Muscle layer of colon (tissue), 2 donors: ENCODE results near the gene GREM2.

ENCODE experiments used
- H3K27ac ChIP-seq: one replicate; pipeline ENCODE4 v1.7.0; 2013; ENCODE audit warnings: low read depth, mild to moderate bottlenecking, low read length, moderate library complexity
- H3K27me3 ChIP-seq, 2 donors: one replicate each; pipeline ENCODE4 v1.7.0; 2013; ENCODE audit warnings: low read length in 2 of 2, mild to moderate bottlenecking in 2 of 2; ENCODE audit not compliant: insufficient read depth in 2 of 2, control insufficient read depth in 1 of 2
- H3K36me3 ChIP-seq: one replicate; pipeline ENCODE4 v1.7.0; 2013; ENCODE audit warnings: mild to moderate bottlenecking, low read length; ENCODE audit not compliant: insufficient read depth
- H3K4me1 ChIP-seq: one replicate; pipeline ENCODE4 v1.7.0; 2013; ENCODE audit warnings: mild to moderate bottlenecking, low read length; ENCODE audit not compliant: insufficient read depth
- H3K4me3 ChIP-seq, 2 donors: one replicate each; pipeline ENCODE4 v1.7.0; 2013; ENCODE audit warnings: low read length in 2 of 2, low read depth in 1 of 2, mild to moderate bottlenecking in 1 of 2, moderate library complexity in 1 of 2
- H3K9ac ChIP-seq: one replicate; pipeline ENCODE4 v1.7.0; 2013; ENCODE audit warnings: low read length
- H3K9me3 ChIP-seq: one replicate; pipeline ENCODE4 v1.7.0; 2013; ENCODE audit warnings: mild to moderate bottlenecking, low read length
- donor health status: abdominal sarcoma.
- donor health status: Adenocarcinoma of cecum.

Gene GREM2

DNA sequence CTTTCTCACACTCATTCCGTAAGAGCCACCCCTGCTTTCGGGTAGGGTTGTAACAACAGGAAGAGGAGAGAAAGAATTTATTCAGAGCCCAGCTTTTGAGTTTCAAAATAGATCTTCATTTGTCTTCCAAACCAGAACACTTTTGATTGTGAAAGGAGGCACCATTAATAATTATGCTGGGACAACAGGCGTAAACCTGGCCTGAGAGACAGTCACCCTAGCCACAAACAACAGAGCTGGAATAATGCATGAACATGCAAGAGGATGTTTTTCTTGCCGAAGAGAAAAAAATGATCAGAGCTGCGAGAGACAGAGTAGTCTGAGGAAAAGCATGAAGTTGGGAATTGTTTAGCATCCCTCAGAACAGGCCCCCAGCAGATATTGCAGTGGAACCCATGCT is 18.5 kb upstream of the GREM2 start:
- H3K27ac ChIP-seq, result no peak overlapping the region

GRCh38 chr1:240621249-240621648 is 9.3 kb upstream of the GREM2 start:
- no peaks in the 10 kb centered on the region for H3K36me3 ChIP-seq
- H3K9me3 ChIP-seq, result no peaks in the 10 kb centered on the region
- H3K27ac ChIP-seq, result no peak overlapping the region
- no peak overlapping the region for H3K4me3 ChIP-seq
- no peak overlapping the region for H3K9ac ChIP-seq
- no peaks in the 10 kb centered on the region for H3K4me1 ChIP-seq
- H3K27me3 ChIP-seq, result no peaks in the 10 kb centered on the region

More for the DNA sequence above, 18.5 kb upstream of the GREM2 start:
- H3K27me3 ChIP-seq, result no peaks in the 10 kb centered on the region
- H3K36me3 ChIP-seq, result no peaks in the 10 kb centered on the region
- no peak overlapping the region for H3K9ac ChIP-seq
- no peaks in the 10 kb centered on the region for H3K9me3 ChIP-seq
- H3K4me1 ChIP-seq, result no peaks in the 10 kb centered on the region
- no peak overlapping the region for H3K4me3 ChIP-seq

GRCh38 chr1:240619906-240620621 is 8.1 kb upstream of the GREM2 start:
- peak overlapping the region in 1 of 2 donors; percentile 28 for H3K4me3 ChIP-seq

DNA sequence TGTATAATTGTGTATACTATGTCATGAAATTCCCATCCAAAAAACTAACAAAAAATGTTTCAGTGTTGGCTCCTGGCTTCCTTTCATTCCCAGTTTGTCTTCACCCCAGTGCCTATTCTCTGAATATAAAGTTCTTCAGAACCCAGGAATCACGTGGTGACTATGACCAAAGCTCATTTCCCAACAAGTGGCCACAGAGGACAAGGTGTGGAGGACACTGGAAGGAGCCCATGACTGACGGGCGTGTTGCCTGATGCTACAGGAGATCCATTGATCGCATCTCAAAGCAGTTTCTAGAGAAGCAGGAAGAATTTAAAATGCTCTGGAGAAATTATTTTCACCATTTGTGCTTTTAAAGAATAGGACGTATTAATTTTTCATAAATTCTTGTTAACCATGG is 7.4 kb upstream of the GREM2 start:
- no peaks in the 10 kb centered on the region for H3K9me3 ChIP-seq
- H3K27me3 ChIP-seq, result no peaks in the 10 kb centered on the region
- no peaks in the 10 kb centered on the region for H3K36me3 ChIP-seq
- no peak overlapping the region for H3K9ac ChIP-seq
- no peak overlapping the region for H3K27ac ChIP-seq
- H3K4me1 ChIP-seq, result no peaks in the 10 kb centered on the region
- peak overlapping the region in 1 of 2 donors; percentile 28 for H3K4me3 ChIP-seq

More at GRCh38 chr1:240619906-240620621, 8.1 kb upstream of the GREM2 start:
- no peaks in the 10 kb centered on the region for H3K36me3 ChIP-seq
- no peak overlapping the region for H3K9ac ChIP-seq
- no peak overlapping the region for H3K27ac ChIP-seq
- H3K27me3 ChIP-seq, result no peaks in the 10 kb centered on the region
- no peaks in the 10 kb centered on the region for H3K4me1 ChIP-seq
- H3K9me3 ChIP-seq, result no peaks in the 10 kb centered on the region

- no peaks in the 10 kb centered on the region for H3K36me3 ChIP-seq
- no peaks in the 10 kb centered on the region for H3K4me1 ChIP-seq
- no peak overlapping the region for H3K9ac ChIP-seq
- no peak overlapping the region for H3K4me3 ChIP-seq
- H3K27me3 ChIP-seq, result no peaks in the 10 kb centered on the region
- no peaks in the 10 kb centered on the region for H3K9me3 ChIP-seq
- no peak overlapping the region for H3K27ac ChIP-seq
Measured at GRCh38 chr1:240618946-240619345, 7.0 kb upstream of the GREM2 start.

DNA sequence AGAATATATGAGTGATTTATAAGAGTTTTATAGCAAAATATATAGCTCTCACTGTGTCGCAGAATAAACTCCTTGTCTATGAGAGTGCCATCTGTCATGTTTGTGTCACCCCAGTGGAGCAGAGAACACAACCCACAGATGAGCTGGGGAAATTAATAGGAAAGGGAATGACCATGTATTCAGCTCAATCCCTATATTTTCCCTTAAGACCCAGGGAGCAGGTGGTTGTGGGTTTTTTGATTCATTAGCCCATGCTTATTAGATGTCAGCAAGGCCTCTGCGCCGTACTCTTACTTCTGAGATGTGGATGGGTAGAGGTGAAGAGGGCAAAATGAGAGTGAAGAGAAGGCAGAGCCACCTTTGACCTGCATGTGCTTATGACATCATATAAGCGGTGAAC is 4.1 kb upstream of the GREM2 start:
- Histone ChIP-seq H3K36me3 (no peaks in the 10 kb centered on the region), H3K27me3 (no peaks in the 10 kb centered on the region), H3K27ac (no peak overlapping the region), H3K4me1 (no peaks in the 10 kb centered on the region), H3K9me3 (no peaks in the 10 kb centered on the region), H3K9ac (no peak overlapping the region), H3K4me3 (no peak overlapping the region)

DNA sequence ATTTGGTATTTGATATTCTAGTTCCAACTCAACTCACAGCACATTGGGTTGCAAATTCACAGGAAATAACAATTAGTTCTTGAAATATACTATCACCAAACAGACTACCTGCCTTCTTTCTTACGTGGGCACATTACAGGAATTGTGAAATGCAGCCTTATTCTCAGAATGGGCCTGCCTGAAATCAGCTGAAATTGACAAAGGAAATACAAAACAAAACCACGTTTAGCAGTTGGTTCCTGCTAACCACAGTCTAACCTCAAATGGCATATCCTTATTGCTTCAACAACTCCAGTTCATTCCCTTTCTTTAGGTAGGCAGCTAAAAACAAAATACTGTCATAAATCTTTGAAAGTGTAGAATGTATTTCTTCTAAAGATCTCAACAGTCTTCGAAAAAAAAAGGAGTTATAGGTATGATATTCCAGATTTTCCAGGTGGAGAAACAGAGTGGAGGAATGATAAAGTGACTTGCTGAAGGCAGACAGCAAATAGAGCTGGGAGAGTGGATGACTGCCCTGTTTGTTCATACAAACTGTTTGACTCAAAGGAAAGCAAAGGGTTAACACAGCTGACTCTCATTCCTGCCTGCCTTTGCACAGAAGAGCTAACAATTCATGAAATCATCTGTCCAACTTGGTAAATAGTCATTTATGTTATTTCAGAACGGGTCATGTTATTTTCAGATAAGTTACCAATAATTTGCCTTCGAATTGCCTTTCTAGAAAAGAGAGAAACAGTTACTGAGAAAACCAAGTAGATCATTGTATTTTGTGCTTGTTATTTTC is 1.6 kb upstream of the GREM2 start:
- Histone ChIP-seq H3K27me3 (no peaks in the 10 kb centered on the region), H3K4me1 (no peaks in the 10 kb centered on the region), H3K9ac (no peak overlapping the region), H3K36me3 (no peaks in the 10 kb centered on the region), H3K4me3 (no peak overlapping the region), H3K9me3 (no peaks in the 10 kb centered on the region), H3K27ac (no peak overlapping the region)

GRCh38 chr1:240612811-240613210 is 856 bp upstream of the GREM2 start:
- Histone ChIP-seq H3K36me3 (no peaks in the 10 kb centered on the region), H3K9me3 (no peaks in the 10 kb centered on the region), H3K27me3 (no peaks in the 10 kb centered on the region), H3K9ac (no peak overlapping the region), H3K27ac (peak overlapping the region; percentile 30), H3K4me3 (no peak overlapping the region), H3K4me1 (no peaks in the 10 kb centered on the region)

DNA sequence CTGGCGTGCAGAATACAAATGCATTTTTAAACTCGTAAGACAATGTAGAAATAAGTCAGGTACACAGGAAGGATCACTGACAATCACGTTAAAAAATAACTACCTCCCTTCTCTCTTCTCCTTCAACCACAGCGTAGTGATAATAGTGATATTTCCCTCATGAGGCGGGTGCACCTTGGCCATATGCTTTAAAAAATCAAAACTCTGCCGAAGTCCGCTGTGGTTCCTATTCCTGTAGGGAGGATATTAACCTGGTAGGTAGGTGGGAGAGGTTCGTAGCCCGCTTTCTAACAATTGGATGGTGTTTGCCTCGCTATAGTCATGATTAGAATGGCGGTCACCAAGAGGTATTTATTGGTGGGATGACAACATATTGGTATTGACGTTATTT is 732 bp downstream of the GREM2 start:
- Histone ChIP-seq H3K9me3 (no peaks in the 10 kb centered on the region), H3K27me3 (no peaks in the 10 kb centered on the region), H3K27ac (peak overlapping the region; percentile 89), H3K4me1 (no peaks in the 10 kb centered on the region), H3K4me3 (peak overlapping the region; percentile 73 to 86), H3K36me3 (no peaks in the 10 kb centered on the region), H3K9ac (peak overlapping the region; percentile 73)

DNA sequence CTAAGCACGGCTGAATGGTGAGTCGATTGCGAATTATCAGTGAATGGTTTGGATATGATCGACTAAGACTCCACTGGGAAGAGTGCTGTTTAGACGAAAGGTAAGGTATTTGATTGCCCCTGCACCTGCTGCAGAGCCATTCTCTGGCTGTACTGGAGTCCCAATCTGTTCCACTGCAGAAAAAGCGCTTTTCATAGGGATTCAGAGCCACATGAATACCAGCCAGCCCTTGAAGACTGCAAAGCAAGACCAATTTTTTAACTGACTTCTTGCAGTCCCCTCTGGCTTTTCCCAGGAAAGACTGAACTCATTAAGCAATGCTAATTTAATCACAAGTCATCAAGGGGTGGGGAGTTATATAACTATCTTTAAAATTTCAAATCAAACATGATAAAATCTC is 1.3 kb downstream of the GREM2 start:
- Histone ChIP-seq H3K36me3 (no peaks in the 10 kb centered on the region), H3K9me3 (no peaks in the 10 kb centered on the region), H3K4me3 (peak overlapping the region; percentile 8 to 86), H3K27ac (peak overlapping the region; percentile 89), H3K4me1 (no peaks in the 10 kb centered on the region), H3K27me3 (no peaks in the 10 kb centered on the region), H3K9ac (peak overlapping the region; percentile 73)

- peak overlapping the region; percentile 7 to 86 for H3K4me3 ChIP-seq
- no peaks in the 10 kb centered on the region for H3K9me3 ChIP-seq
- no peaks in the 10 kb centered on the region for H3K36me3 ChIP-seq
- no peaks in the 10 kb centered on the region for H3K4me1 ChIP-seq
- H3K27me3 ChIP-seq, result no peaks in the 10 kb centered on the region
- peak overlapping the region; percentile 16 for H3K27ac ChIP-seq
- no peak overlapping the region for H3K9ac ChIP-seq
Measured at GRCh38 chr1:240609527-240610060, 2.4 kb downstream of the GREM2 start.
